Stimulated activated CD4-positive, alpha-beta T cell treated with anti-CD3 and anti-CD28 coated beads, Interleukin-4, amount 100 ng/mL, for 1 hour (primary cell): ENCODE results near the gene PDIA4.
A peak's percentile ranks its signal among the peaks of the same experiment; 100 is the strongest.
"Not testable (repeated sequence)": the region's sequence is repeated elsewhere in the genome, so short reads cannot be mapped to it uniquely, and the experiment has no call there.

Experiments
- DNase-seq: peaks from one replicate; pipeline ENCODE4 v3.0.0-alpha.2; 2020

The PDIA4 gene

GRCh38 chr7:149031353-149031910, 3.1 kb upstream of the PDIA4 start:
- DNase-seq: no peak

DNA sequence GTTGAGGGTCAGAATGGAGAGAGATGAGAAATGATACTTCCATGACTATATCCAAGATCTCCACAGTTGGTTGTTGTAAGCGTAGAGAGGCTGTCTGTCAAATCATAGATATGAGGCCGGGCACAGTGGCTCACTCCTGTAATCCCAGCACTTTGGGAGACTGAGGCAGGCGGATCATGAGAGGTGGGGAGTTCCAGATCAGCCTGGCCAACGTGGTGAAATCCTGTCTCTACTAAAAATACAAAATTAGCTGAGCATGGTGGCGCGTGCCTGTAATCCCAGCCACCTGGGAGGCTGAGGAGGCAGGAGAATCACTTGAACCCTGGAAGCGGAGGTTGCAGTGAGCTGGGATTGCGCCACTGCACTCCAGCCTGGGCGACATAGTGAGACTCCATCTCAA, 2.1 kb upstream of the PDIA4 start:
- not testable (repeated sequence) for DNase-seq

DNA sequence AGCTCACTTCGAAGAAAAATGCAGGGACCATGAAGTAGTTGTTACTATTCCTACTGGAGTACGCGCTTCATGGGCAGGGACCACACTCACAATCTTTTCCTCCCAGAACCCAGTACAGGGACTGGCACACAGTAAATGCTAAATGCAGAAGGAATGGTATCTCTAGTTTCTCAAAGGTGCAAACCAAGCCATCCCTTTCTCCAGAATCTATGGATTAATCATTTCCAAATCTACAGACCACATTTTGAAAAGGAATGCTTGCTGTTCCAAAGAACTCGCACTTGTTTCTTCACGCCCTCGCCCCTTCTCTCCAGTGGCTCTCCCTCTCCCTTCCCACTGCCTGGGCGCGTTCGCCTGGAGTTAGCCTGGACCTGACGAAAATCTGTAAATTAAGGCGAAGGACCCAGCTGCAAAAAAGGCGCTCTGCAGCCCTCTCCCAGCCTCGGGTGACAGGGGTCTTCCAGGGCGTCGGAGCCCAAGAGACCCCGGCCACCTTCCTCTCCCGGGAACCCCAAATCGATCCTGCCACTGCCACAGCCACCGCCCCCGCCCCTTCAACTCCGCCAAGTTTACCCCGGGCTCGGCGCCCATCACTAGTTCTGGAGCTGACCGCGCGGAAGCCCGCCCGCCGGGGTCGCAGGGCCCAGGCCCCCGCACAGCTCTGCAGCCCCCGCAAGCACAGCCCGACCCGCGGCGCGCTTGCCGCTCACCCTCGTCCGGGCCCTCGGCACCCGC, 527 bp downstream of the PDIA4 start:
- no peak for DNase-seq

GRCh38 chr7:149027055-149027454, 1.2 kb downstream of the PDIA4 start:
- DNase-seq: no peak

- no peak for DNase-seq
Observed at GRCh38 chr7:149023662-149024061, 4.6 kb downstream of the PDIA4 start.

DNA sequence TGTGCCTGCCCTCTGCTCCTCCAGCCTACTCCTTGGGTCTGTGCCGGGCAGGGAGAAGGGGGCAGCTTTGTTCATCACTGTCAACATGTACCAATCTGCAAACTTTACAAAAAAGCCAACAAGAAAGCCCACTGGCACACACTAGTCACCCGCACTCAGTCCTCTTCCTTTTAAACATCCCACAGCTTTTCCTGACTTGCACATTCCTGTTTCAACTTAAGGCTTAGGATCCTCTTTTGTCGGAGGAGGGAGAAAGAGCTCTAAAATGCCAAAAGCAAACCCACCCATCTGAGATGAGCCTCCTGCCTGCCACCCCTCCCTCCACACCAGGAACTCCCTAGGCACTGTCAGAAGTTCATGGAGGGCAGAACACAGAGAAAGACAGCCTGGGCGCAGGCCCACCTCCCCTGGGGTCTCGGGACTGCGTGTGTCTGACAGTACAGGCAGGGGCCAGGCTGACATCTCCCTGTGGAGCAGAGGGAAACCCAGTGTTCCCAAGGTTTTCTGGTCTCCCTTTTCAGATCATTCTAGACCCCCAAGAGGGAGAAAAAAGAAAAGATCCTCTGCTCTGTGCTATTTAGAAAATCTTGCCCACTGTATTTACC, 5.4 kb downstream of the PDIA4 start:
- no peak for DNase-seq

- DNase-seq: no peak
Observed at GRCh38 chr7:149021725-149022062, 6.6 kb downstream of the PDIA4 start.

DNA sequence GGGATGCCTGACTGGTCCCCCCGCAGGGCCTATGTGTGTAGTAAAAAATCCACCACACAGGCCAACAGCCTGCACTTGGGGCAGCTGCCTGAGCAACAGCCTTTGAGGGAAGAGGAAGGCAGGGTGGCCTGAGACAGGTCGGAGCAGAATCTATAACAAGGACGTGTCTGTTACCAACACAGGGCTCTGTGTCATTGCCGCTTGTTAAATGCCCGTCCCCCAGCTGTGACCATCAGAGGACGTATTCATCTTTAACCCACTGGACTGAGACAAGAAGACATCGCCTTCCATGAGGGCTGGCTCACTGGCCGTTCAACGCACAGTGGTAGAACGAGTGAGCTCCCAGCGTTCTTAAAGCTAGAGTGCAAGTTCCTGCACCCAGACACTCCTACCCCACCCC, 7.8 kb downstream of the PDIA4 start:
- no peak for DNase-seq

DNA sequence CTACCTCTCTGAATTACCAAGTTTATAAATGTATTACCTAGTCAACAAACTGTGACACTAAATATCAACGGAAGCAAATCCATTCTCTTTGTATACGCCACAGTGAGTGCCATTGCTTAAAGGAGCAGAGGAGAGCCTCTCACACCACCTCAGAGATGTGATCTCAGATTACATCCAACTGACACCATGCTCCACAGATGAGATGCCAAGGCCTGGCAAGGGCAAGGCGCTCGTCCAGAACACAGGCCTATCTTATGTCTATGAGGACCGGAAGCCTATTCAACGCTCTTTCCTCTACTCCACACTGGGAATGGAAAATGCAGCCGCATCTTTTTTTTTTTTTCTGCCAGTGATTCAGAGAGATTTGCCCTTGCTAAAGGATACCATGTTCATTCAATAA, 11.4 kb downstream of the PDIA4 start:
- no peak for DNase-seq

GRCh38 chr7:149014309-149014708, 14.0 kb downstream of the PDIA4 start:
- no peak for DNase-seq

DNA sequence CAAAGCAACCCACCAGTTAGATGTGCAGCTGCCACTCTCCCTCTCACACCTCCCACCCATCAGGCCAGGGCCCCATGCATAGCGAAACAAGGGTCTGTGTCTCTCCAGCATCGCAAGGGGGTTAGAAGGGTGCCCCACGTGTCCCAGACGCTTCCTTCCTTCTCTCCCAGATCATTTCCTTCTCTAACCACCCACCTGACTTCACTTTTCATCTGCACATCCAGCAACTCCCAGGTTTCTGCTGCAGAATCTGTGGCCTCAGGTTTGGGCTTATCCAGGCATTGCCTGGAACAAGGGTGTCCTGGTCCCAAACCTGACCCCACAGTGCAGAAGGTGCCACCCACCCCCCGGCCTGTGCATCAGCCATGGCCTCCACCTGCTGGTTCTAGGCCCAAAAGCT, 14.4 kb downstream of the PDIA4 start:
- no peak for DNase-seq

- DNase-seq: not testable (repeated sequence)
Observed at GRCh38 chr7:149012730-149013129, 15.6 kb downstream of the PDIA4 start.

- no peak for DNase-seq
Observed at GRCh38 chr7:149011491-149011890, 16.8 kb downstream of the PDIA4 start.

DNA sequence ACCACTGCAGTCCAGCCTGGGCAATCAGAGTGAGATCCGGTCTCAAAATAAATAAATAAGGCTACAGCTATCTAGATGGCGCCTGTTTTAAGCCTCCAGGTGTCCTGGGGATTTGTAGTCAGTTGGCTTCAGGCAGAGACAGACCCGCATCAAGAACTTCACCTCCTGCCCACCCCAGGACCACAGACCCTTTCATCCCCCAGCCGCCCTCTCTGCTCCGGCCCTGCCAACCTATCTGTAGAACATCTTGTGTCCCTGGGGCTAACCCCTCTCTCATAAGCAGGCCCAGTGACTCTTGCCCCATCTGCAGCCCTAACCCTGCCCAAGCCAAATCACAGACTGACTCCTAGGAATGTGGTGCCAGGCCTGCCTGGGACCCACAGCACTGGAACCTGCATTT, 17.9 kb downstream of the PDIA4 start:
- DNase-seq: no peak

DNA sequence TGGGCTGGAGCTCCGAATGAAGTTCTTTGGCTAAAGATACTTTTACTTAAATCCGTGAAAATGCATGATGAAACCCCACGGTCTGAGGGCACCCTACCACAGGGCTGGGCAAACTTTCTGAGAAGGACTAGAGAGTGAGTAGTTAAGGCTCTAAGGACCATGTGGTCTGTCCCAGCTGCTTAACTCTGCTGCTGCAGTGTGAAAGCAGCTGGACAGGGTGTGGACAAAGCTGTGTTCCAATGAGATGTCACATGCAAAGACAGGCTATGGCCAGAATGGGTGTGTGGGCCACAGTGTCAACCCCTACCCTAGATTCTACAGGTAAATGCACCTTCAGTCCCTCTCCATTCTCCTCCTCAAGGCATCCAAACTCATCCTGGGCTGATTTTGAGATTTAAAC, 18.8 kb downstream of the PDIA4 start:
- no peak for DNase-seq

GRCh38 chr7:149007611-149008010, 20.7 kb downstream of the PDIA4 start:
- no peak for DNase-seq

- no peak for DNase-seq
Observed at GRCh38 chr7:149007146-149007545, 21.2 kb downstream of the PDIA4 start.

DNA sequence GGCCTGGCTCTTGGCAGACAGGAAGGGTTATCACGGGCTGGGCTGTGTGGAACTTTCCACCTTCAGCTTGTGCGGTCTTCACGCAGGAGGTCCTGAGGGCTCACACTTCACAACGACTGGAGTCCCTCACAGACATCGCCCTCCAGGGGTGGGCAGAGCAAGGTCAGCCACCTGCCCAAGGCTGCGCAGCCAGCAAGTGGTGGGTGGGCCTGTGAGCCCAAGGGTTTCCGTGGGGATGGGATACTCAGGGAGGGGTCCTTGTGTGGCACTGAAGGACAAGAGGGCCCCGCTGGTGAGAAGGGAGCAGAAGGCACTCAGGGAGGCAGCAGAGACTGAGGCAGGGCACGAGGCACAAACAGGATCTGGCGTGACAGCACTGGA, 22.0 kb downstream of the PDIA4 start:
- DNase-seq: no peak

- peak; percentile 83 for DNase-seq
Observed at GRCh38 chr7:149005427-149006344, 22.6 kb downstream of the PDIA4 start.

DNA sequence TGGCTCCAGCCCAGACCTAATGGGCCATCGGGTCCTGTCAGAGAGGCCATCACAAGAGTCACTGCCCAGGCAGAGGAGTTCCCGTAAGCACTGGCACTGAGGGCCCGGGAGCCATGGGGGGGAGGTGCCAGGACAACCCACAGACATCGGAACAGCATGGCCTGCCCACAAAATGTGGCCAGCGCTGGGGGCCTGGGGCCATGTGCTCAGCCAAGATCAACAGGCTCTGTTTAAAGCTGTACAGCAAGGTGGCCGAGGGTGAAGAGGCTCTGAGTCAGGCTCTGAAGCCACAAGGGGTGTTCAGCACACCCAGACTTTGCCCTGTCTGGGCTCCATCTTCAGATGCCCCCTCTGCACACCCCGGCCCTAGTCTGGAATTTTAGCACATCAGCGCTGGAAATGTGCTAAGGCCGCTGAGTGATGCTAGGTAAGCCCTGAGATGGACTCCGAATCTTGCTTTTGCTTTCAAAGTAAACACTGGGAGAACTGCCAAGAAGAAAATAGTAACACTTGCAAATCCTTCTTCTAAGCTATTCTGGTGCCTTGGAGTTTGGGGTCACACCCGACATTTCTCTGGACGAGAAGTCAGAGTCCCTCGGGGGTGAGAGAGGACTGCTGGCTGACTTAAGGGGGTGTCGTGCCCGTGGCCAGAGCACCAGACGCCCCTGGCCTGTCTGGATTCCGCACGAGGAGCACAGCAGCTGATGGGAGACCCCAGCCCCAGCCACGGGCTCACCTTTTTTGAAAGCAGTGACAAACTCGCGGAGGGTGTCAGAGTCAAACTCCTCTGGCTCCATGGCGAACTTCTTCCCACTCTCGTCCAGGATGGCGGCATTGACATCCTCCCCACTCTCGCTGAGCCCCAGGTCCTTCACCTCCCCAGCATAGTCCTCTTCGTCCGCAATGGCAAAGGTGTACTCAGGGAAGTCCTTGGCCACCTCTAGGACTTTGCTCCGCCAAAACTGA, 23.6 kb downstream of the PDIA4 start:
- no peak for DNase-seq

- no peak for DNase-seq
Observed at GRCh38 chr7:149003560-149004305, 24.6 kb downstream of the PDIA4 start.

DNA sequence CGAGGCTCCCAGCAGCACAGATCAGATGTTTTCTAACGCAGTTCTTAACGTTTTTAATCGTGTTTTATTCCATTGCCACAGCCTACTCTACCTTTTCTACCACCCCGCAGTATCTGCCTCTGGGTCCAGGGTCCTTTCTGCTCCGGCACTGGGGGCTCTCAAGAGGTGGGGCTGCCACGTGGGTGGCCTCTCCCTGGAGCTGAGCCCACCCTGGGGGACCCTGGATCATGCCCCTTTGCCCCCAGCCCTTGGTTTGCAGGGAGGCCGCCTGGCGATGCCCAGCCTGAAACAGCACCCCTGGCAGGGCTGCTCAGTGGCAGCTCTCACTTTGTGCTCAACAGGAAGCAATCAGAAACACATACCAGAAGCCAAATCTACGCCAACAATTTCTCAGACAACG, 25.3 kb downstream of the PDIA4 start:
- DNase-seq: no peak
